Left renal cortex interstitium (tissue), 4 donors: ENCODE data around the gene FAM236C. TPM values are rescaled to one million over a fixed set of nuclear protein-coding genes. Genes with fewer than 3 reads are reported as not detected.
"Not testable (repeated sequence)": the region's sequence is repeated elsewhere in the genome, so short reads cannot be mapped to it uniquely, and the experiment has no call there.

Experiments used
- DNase-seq, 4 donors: peaks; one replicate each; pipeline ENCODE4 v3.0.0-alpha.2; 2013; ENCODE audit warnings: low read depth in 4 of 4, low spot score in 2 of 4, missing footprints in 1 of 4
- polyA plus RNA-seq, 4 donors: library from polyadenylated mRNA; unstranded; fragments of 120-200 nt; gene quantifications; one replicate each; pipeline ENCODE4 v1.2.1, GENCODE V29; 2013; ENCODE audit not compliant: insufficient read length in 4 of 4

Gene FAM236C
- polyA plus RNA-seq: not detected

- DNase-seq: not testable (repeated sequence)
Measured at GRCh38 chrX:72912315-72912714, at the start of gene FAM236C. TSS of gene FAM236C (plus strand) at chrX:72912615. CDS start at chrX:72912715, 100 bp downstream.

DNA sequence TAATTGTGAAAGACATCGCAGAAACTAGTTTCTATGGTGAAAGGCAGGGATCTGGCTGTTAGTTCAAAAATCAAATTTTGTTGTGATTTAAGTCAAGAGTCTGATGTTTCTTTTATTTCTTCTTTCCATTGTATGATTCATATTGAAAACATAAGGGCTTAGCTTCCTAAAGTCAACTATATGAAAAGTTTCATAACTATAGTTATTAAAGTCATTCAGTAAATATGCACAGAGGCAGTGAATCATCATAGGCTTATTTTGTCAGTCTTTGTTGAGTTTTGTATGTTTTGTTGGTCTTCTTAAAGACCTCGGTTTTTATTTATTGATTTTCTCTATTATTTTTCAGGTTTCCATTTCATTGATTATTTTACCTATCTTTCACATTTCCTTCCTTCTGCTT, 29.5 kb upstream of the FAM236C start:
- not testable (repeated sequence) for DNase-seq

GRCh38 chrX:72889740-72890139, 22.7 kb upstream of the FAM236C start:
- DNase-seq: not testable (repeated sequence)

DNA sequence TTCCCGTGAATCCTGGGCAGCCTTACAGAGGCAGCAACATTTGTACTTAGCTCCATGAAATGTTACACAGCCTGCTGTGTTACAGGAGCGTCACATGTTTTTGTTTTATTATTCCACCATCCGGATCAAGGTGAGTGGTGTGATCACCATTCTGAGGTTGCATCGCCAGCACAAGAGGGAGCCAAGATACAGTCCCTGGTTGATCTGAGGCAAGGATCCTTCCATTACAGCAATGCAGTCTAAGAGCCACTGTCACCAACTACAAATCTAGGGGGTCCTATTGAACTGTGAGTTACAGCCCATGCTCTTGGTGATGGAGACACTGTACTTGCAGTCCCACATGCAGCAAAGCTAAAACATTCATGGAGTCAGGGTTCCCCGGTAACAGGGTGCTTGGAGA, 3.7 kb downstream of the FAM236C start:
- not testable (repeated sequence) for DNase-seq

DNA sequence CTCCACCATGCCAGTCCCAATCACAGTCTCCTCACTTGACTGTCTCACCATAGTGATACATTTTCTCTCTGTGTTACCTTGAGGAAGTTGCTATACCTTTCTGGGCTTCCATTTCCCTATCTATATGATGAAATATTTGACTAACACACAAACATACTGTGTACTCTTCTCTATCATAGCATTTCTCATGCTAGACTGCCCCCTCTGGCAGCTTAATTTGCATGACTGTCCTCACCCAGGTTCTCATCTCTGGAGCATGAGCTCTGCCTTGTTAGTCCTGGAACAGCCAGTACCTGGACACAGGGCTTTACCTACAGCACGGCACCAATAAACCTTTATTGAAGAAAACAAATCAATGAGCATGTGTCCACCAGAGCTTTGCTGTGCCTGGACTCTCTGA, 19.9 kb downstream of the FAM236C start:
- DNase-seq: not testable (repeated sequence)

DNA sequence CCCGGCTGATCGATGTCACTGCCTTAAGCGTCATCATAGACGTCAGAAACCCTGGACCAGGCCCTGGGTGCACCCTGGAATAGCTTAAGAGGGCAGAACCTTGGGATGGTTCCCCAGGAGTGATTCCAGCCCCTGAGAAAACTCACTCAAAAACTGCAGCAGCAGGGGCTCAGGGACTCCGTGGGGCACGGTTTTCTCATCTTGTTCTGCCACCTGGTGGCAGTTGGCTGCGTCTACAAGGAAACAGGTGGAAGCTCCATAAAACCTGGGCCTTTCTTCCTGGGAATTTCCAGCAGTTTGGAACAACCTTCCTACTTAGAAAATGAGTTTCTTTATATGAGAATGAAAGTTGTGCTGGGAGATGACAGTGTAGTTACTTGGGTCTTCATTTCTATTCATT, 24.0 kb downstream of the FAM236C start:
- not testable (repeated sequence) for DNase-seq

- not testable (repeated sequence) for DNase-seq
Measured at GRCh38 chrX:72936882-72937455, 24.6 kb downstream of the FAM236C start.

DNA sequence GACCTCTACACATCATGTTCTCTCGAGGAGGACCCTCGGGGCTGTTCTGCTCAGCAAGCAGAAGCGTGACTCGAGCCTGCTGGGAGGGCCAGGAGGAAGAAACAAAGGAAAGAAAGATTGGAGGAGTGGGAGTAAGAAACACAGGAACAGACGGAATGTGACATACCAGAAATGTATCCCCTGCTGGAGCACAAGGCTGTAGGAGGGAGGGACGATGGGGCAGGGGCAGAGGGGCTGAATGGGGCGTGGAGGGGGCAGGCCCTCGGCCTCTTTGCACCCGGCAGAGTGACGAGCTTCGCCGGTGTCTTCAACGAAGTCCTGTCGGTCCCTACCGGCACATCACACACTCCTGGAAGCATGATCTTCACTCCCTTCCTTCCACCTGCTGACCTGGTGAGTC, 25.5 kb downstream of the FAM236C start, which contains the start of gene FAM236A:
Gene FAM236A (plus strand): TSS at position 301 of the 400 bp plus-strand sequence. CDS start 57 bp downstream, at position 358.
- DNase-seq: not testable (repeated sequence)

DNA sequence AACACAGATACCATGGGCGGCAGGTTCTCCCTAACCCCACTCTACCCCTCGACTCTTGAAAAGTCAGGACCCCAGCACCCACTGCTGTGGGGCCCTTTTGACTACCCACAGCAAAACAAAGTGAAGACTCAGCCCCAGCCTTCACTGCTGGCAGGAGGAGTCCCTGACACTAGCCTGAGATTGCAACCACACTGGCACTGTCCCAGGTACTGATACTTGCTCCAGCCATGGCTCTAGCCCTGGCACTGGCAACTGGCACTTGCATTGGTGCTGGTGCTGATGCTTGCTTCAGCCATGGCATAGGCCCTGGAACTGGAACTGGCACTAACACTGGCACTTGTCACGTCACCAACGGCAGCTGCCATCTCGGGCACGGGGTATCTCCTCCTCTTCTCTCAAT, 29.9 kb downstream of the FAM236C start:
- DNase-seq: not testable (repeated sequence)

GRCh38 chrX:72943035-72943818, 30.8 kb downstream of the FAM236C start:
- not testable (repeated sequence) for DNase-seq

- DNase-seq: not testable (repeated sequence)
Measured at GRCh38 chrX:72943819-72944169, 31.4 kb downstream of the FAM236C start, which contains the start of gene DMRTC1. TSS of gene DMRTC1 (minus strand) at chrX:72943837. CDS start at chrX:72875694, 68,143 bp downstream.

DNA sequence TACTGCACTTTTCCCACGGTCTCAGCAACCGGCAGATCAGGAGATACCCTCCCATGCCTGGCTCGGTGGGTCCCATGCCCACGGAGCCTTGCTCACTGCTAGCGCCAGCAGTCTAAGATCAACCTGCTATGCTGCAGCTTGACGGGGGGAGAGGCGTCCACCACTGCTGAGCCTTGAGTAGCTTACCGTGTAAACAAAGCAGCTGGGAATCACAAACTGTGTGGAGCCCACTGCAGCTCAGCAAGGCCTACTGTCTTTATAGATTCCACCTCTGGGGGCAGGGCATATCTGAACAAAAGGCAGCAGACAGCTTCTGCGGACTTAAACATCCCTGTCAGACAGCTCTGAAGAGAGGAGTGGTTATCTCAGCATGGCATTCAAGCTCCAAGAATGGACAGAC, 47.6 kb downstream of the FAM236C start:
- not testable (repeated sequence) for DNase-seq

Other genes starting within 250 kb of the FAM236C start
- 1 to 10 TPM; 4.8 to 6.0 (median 5.5) TPM for gene PHKA1, start 198.3 kb upstream of the FAM236C start, polyA plus RNA-seq
- 1 to 10 TPM; 3.3 to 5.3 (median 3.7) TPM for gene DMRTC1B, start 135.7 kb upstream of the FAM236C start, polyA plus RNA-seq
- gene FAM236B, start 130.0 kb upstream of the FAM236C start, polyA plus RNA-seq: under 1 TPM in 1 of 4 donors, not detected in 3; 0.56 TPM
- not detected for gene FAM236D, start 104.4 kb upstream of the FAM236C start, polyA plus RNA-seq
- gene FAM236A, start 25.6 kb downstream of the FAM236C start, polyA plus RNA-seq: under 1 TPM in 1 of 4 donors, not detected in 3; 0.47 TPM
- gene DMRTC1, start 31.2 kb downstream of the FAM236C start, polyA plus RNA-seq: under 1 TPM; 0.30 to 0.96 (median 0.52) TPM
- under 1 TPM in 1 of 4 donors, not detected in 3; 0.13 TPM for gene PABPC1L2B, start 90.3 kb downstream of the FAM236C start, polyA plus RNA-seq
- not detected for gene PABPC1L2A, start 166.9 kb downstream of the FAM236C start, polyA plus RNA-seq